IMR-90 (cell line): ENCODE measurements around the gene ECHS1.

ENCODE experiments used
- CEBPB ChIP-seq: IDR thresholded peaks from 2 replicates; pipeline ENCODE4 v1.6.1; 2012; ENCODE audit warnings: low read depth, low read length, improper control_type of control experiment
- CHD1 ChIP-seq: IDR thresholded peaks from 2 replicates; pipeline ENCODE4 v1.6.1; 2012; ENCODE audit warnings: low read depth, low read length, improper control_type of control experiment
- MAFK ChIP-seq: IDR thresholded peaks from 2 replicates; pipeline ENCODE4 v1.6.1; 2012; ENCODE audit warnings: low read depth, low read length, improper control_type of control experiment
- MAZ ChIP-seq: IDR thresholded peaks from 2 replicates; pipeline ENCODE4 v1.6.1; 2012; ENCODE audit warnings: low read depth, mild to moderate bottlenecking, low read length, improper control_type of control experiment, moderate library complexity, borderline replicate concordance
- MXI1 ChIP-seq: IDR thresholded peaks from 2 replicates; pipeline ENCODE4 v1.6.1; 2012; ENCODE audit warnings: low read depth, mild to moderate bottlenecking, low read length, moderate library complexity, borderline replicate concordance
- POLR2A ChIP-seq: IDR thresholded peaks from 2 replicates; pipeline ENCODE4 v1.6.1; 2012; ENCODE audit warnings: mild to moderate bottlenecking, low read depth, low read length
- RAD21 ChIP-seq: IDR thresholded peaks from 2 replicates; pipeline ENCODE4 v1.6.1; 2012; ENCODE audit warnings: low read length, improper control_type of control experiment
- RCOR1 ChIP-seq: IDR thresholded peaks from 2 replicates; pipeline ENCODE4 v1.6.1; 2012; ENCODE audit warnings: mild to moderate bottlenecking, low read length, improper control_type of control experiment; ENCODE audit not compliant: insufficient replicate concordance
- RFX5 ChIP-seq: IDR thresholded peaks from 2 replicates; pipeline ENCODE4 v1.8.0; 2012; ENCODE audit warnings: low read depth, mild to moderate bottlenecking, low read length, moderate library complexity
- SMC3 ChIP-seq: fragments of 150-350 bp; IDR thresholded peaks from 2 replicates; pipeline ENCODE4 v1.6.1; 2016; ENCODE audit warnings: low read depth, mild to moderate bottlenecking, antibody characterized with exemption, low read length, moderate library complexity
- USF2 ChIP-seq: fragments of 150-350 bp; IDR thresholded peaks from 2 replicates; pipeline ENCODE4 v1.6.1; 2017; ENCODE audit warnings: mild to moderate bottlenecking, antibody characterized with exemption, low read length, low read depth
- TF ChIP-seq, protein P1 (sequence below): conservative IDR thresholded peaks from 2 replicates; pipeline ENCODE4 v1.5.1; 2012; ENCODE audit warnings: mild to moderate bottlenecking, low read depth, low read length, improper control_type of control experiment

GRCh38 chr10:133403359-133403758 is 30.2 kb upstream of the ECHS1 start:
- TF ChIP-seq, protein P1, sequence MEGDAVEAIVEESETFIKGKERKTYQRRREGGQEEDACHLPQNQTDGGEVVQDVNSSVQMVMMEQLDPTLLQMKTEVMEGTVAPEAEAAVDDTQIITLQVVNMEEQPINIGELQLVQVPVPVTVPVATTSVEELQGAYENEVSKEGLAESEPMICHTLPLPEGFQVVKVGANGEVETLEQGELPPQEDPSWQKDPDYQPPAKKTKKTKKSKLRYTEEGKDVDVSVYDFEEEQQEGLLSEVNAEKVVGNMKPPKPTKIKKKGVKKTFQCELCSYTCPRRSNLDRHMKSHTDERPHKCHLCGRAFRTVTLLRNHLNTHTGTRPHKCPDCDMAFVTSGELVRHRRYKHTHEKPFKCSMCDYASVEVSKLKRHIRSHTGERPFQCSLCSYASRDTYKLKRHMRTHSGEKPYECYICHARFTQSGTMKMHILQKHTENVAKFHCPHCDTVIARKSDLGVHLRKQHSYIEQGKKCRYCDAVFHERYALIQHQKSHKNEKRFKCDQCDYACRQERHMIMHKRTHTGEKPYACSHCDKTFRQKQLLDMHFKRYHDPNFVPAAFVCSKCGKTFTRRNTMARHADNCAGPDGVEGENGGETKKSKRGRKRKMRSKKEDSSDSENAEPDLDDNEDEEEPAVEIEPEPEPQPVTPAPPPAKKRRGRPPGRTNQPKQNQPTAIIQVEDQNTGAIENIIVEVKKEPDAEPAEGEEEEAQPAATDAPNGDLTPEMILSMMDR: no peak
- TF ChIP-seq POLR2A (no peak), RFX5 (no peak), MAFK (no peak), MAZ (no peak), SMC3 (no peak), MXI1 (no peak), RAD21 (no peak), RCOR1 (no peak), CHD1 (no peak), CEBPB (no peak), USF2 (no peak)
